Keratinocyte (primary cell): Measurements from ENCODE around the gene GSTM1. TPM values are rescaled to one million over a fixed set of nuclear protein-coding genes. Genes with fewer than 3 reads are reported as not detected.
A peak's percentile ranks its signal among the peaks of the same experiment; 100 is the strongest.

Experiments
- DNase-seq: peaks from one replicate; pipeline ENCODE4 v3.0.0-alpha.2; 2011; ENCODE audit warnings: low read depth, missing footprints, low spot score
- FAIRE-seq: peaks from 2 replicates; lab custom pipeline; 2011; peaks lifted over from hg19 to GRCh38; lab: Jason Lieb, UNC
- H2AFZ ChIP-seq: 2 replicates; pipeline ENCODE4 v1.6.0; 2012; ENCODE audit warnings: low read length, control low read depth, inconsistent platforms; ENCODE audit not compliant: control insufficient read depth
- H3K27ac ChIP-seq: 2 replicates; pipeline ENCODE4 v1.5.1; 2011; ENCODE audit warnings: low read length; ENCODE audit not compliant: control insufficient read depth, insufficient read depth
- H3K27me3 ChIP-seq: 3 replicates; pipeline ENCODE4 v1.6.0; 2011; ENCODE audit warnings: low read length; ENCODE audit not compliant: control insufficient read depth, insufficient read depth; ENCODE audit errors: extremely low read depth
- H3K36me3 ChIP-seq, 2 experiments: 2 replicates in 1 of 2; 3 replicates in 1 of 2; pipeline ENCODE4 v1.5.1; 2011; ENCODE audit warnings: low read length in 2 of 2, mild to moderate bottlenecking in 1 of 2; ENCODE audit not compliant: control insufficient read depth in 2 of 2, insufficient read depth in 2 of 2; ENCODE audit errors: extremely low read depth in 1 of 2
- H3K4me1 ChIP-seq: 3 replicates; pipeline ENCODE4 v1.5.1; 2011; ENCODE audit warnings: low read length; ENCODE audit not compliant: control insufficient read depth, insufficient read depth; ENCODE audit errors: extremely low read depth
- H3K4me2 ChIP-seq: 3 replicates; pipeline ENCODE4 v1.6.0; 2011; ENCODE audit warnings: low read depth, low read length; ENCODE audit not compliant: control insufficient read depth, insufficient read depth; ENCODE audit errors: extremely low read depth
- H3K4me3 ChIP-seq, 3 experiments: fragments of 200-600 bp in 1 of 3; sonication (generic) in 1 of 3; 2 replicates in 2 of 3; 3 replicates in 1 of 3; pipeline ENCODE4 v1.5.1; 2011 to 2016; ENCODE audit warnings: low read length in 3 of 3, mild to moderate bottlenecking in 3 of 3, control low read depth in 2 of 3, inconsistent platforms in 1 of 3, low read depth in 1 of 3, mixed read lengths in 1 of 3, mixed run types in 1 of 3, moderate library complexity in 1 of 3; ENCODE audit not compliant: control insufficient read depth in 2 of 3, insufficient read depth in 2 of 3; ENCODE audit errors: extremely low read depth in 1 of 3
- H3K79me2 ChIP-seq: 2 replicates; pipeline ENCODE4 v1.6.0; 2012; ENCODE audit warnings: low read length; ENCODE audit not compliant: control insufficient read depth, insufficient read depth
- H3K9ac ChIP-seq: 3 replicates; pipeline ENCODE4 v1.6.0; 2011; ENCODE audit warnings: low read length; ENCODE audit not compliant: control insufficient read depth, insufficient read depth; ENCODE audit errors: extremely low read depth
- H3K9me1 ChIP-seq: 3 replicates; pipeline ENCODE4 v1.6.0; 2011; ENCODE audit warnings: low read length; ENCODE audit not compliant: control insufficient read depth, insufficient read depth; ENCODE audit errors: extremely low read depth
- H3K9me3 ChIP-seq: 2 replicates; pipeline ENCODE4 v1.5.1; 2012; ENCODE audit warnings: low read depth, low read length; ENCODE audit not compliant: control insufficient read depth
- H4K20me1 ChIP-seq: 3 replicates; pipeline ENCODE4 v1.6.0; 2011; ENCODE audit warnings: low read length; ENCODE audit not compliant: control insufficient read depth, insufficient read depth; ENCODE audit errors: extremely low read depth
- CTCF ChIP-seq, 3 experiments: IDR thresholded peaks in 1 of 3; conservative IDR thresholded peaks in 1 of 3; optimal IDR thresholded peaks in 1 of 3; 2 replicates in 2 of 3; 3 replicates in 1 of 3; pipeline versions ENCODE3 to v1.5.1; 2011; ENCODE audit warnings: low read length in 3 of 3, mild to moderate bottlenecking in 3 of 3, moderate library complexity in 2 of 3, control low read depth in 1 of 3, inconsistent platforms in 1 of 3; ENCODE audit not compliant: insufficient read depth in 2 of 3; ENCODE audit errors: extremely low read depth in 1 of 3
- EZH2 ChIP-seq: IDR thresholded peaks from one replicate; pipeline ENCODE4 v1.6.1; 2012; ENCODE audit warnings: inconsistent platforms, mild to moderate bottlenecking, low read length, moderate library complexity
- dilution Hi-C: fragments of 300-500 bp; cut with MboI; formaldehyde crosslinking; loops from one replicate; pipeline ENCODE4 v1.7.0; 2020; ENCODE audit warnings: low sequenced_read_pairs; ENCODE audit not compliant: extremely low pct_ligation_motif_present
- polyA minus RNA-seq, 3 experiments: library from RNA; depleted of rRNA, polyadenylated mRNA; stranded (reverse); fragments of >200 nt; gene quantifications; 1 replicate in 1 of 3; 2 replicates in 1 of 3; 3 replicates in 1 of 3; pipeline ENCODE4 v1.2.3, GENCODE V29; 2011
- polyA plus RNA-seq, 5 experiments: library from polyadenylated mRNA; depleted of rRNA in 3 of 5; stranded (reverse) in 3 of 5; stranded (forward) in 1 of 5; unstranded in 1 of 5; fragments of >200 nt; gene quantifications; 1 replicate in 1 of 5; 2 replicates in 3 of 5; 3 replicates in 1 of 5; pipeline versions ENCODE4 v1.2.1 to v1.2.3, GENCODE V29; 2011 to 2012; ENCODE audit warnings: missing spikeins in 2 of 5, low read depth in 1 of 5, low replicate concordance in 1 of 5

GSTM1 gene
- polyA plus RNA-seq: 11.2 to 18.2 TPM (median 13.5 TPM) in 3 replicates
- 0.66 TPM for polyA plus RNA-seq (2011; ENCODE audit: low read depth)
- polyA plus RNA-seq (2011; cell fraction: cytosol; rRNA removed): 12.0 and 12.3 TPM in 2 replicates
- 7.3 and 11.5 TPM in 2 replicates for polyA plus RNA-seq (2011; cell fraction: nucleus; rRNA removed)
- 2.1 and 13.8 TPM in 2 replicates for polyA plus RNA-seq (2012; ENCODE audit: low replicate concordance)
- 9.9 to 13.4 TPM (median 11.5 TPM) in 3 replicates for polyA minus RNA-seq
- 5.8 TPM for polyA minus RNA-seq (2011; cell fraction: cytosol; rRNA and poly(A)+ RNA removed)
- 0.84 and 2.1 TPM in 2 replicates for polyA minus RNA-seq (2011; cell fraction: nucleus; rRNA and poly(A)+ RNA removed)

- Histone ChIP-seq H2AFZ (peak within 1 kb of the TSS; percentile 80), H3K9ac (peak within 1 kb of the TSS; percentile 37), H3K9me3 (no peaks in the 10 kb centered on the region), H3K4me1 (no peaks in the 10 kb centered on the region), H3K36me3 (no peaks in the 10 kb centered on the region), H4K20me1 (no peaks in the 10 kb centered on the region), H3K4me2 (peak within 1 kb of the TSS; percentile 45), H3K4me3 (peak within 1 kb of the TSS in 2 of 3 experiments; percentile 34 to 42), H3K9me1 (no peaks in the 10 kb centered on the region), H3K79me2 (no peaks in the 10 kb centered on the region), H3K27me3 (no peaks in the 10 kb centered on the region), H3K27ac (no peak within 1 kb of the TSS)
- no peak for DNase-seq
- dilution Hi-C loops: no loop called here
- FAIRE-seq: no peak
- no peak for TF ChIP-seq EZH2
- TF ChIP-seq CTCF (optimal IDR thresholded peaks at IDR 0.05 in 1 of 3, IDR thresholded peaks at IDR 0.05 in 1 of 3, conservative IDR thresholded peaks at IDR 0.05 in 1 of 3; ENCODE audit: extremely low read depth in 1 of 3, insufficient read depth in 2 of 3, low read length in 3 of 3): peak in 1 of 3 experiments; percentile 8
These were observed at the start of gene GSTM1 for GRCh38 chr1:109687641-109688499. TSS of gene GSTM1 (plus strand) at chr1:109687817. CDS start at chr1:109687874, 57 bp downstream.

GRCh38 chr1:109639063-109639840 lies 48.4 kb upstream of the GSTM1 start:
- no peak for DNase-seq
- Histone ChIP-seq H3K9ac (no peak overlapping the region), H3K4me2 (no peak overlapping the region), H3K9me1 (no peaks in the 10 kb centered on the region), H4K20me1 (no peaks in the 10 kb centered on the region), H3K4me1 (no peaks in the 10 kb centered on the region), H3K79me2 (no peaks in the 10 kb centered on the region), H3K9me3 (no peaks in the 10 kb centered on the region), H3K27me3 (no peaks in the 10 kb centered on the region), H3K27ac (no peak overlapping the region), H2AFZ (no peak overlapping the region), H3K36me3 (no peaks in the 10 kb centered on the region), H3K4me3 (no peak overlapping the region)
- TF ChIP-seq CTCF (optimal IDR thresholded peaks at IDR 0.05 in 1 of 3, IDR thresholded peaks at IDR 0.05 in 1 of 3, conservative IDR thresholded peaks at IDR 0.05 in 1 of 3; ENCODE audit: extremely low read depth in 1 of 3, insufficient read depth in 2 of 3, low read length in 3 of 3) (no peak), EZH2 (no peak)
- no peak for FAIRE-seq
- dilution Hi-C loops: no loop called here
